HG03103 (cell line): ENCODE measurements around the gene GPRIN1.
"Not testable (repeated sequence)": the region's sequence is repeated elsewhere in the genome, so short reads cannot be mapped to it uniquely, and the experiment has no call there.

Source experiments
- ATAC-seq: cut with Tn5 transposase; IDR thresholded peaks from one replicate; pipeline ENCODE4 v1.9.1; 2021; ENCODE audit warnings: low read depth; ENCODE audit not compliant: unreplicated experiment

The GPRIN1 gene

DNA sequence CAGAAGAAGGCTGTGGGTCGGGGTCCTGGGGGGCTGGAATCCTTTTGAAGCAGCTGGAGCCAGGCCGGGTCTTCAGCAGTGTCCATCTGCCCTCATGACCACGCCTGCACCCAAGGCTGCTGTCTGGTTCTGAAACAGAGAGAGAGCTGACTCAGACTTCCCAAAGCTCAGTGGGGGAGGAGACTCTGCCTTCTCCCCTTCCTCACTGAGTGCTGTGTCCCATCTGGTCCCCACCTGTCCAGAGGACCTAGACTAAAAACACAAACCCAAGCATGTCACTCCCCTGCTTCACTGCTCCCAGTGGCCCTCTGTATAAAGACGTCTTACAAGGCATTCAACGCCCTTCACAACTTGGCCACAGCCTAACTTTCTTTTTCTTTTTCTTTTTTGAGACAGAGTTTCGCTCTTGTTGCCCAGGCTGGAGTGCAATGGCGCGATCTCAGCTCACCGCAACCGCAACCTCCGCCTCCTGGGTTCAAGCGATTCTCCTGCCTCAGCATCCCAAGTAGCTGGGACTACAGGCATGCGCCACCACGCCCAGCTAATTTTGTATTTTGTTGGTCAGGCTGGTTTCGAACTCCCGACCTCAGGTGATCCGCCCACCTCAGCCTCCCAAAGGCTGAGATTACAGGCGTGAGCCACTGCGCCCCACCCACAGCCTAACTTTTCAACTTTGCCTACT is 10.1 kb downstream of the GPRIN1 start:
- not testable (repeated sequence) for ATAC-seq

DNA sequence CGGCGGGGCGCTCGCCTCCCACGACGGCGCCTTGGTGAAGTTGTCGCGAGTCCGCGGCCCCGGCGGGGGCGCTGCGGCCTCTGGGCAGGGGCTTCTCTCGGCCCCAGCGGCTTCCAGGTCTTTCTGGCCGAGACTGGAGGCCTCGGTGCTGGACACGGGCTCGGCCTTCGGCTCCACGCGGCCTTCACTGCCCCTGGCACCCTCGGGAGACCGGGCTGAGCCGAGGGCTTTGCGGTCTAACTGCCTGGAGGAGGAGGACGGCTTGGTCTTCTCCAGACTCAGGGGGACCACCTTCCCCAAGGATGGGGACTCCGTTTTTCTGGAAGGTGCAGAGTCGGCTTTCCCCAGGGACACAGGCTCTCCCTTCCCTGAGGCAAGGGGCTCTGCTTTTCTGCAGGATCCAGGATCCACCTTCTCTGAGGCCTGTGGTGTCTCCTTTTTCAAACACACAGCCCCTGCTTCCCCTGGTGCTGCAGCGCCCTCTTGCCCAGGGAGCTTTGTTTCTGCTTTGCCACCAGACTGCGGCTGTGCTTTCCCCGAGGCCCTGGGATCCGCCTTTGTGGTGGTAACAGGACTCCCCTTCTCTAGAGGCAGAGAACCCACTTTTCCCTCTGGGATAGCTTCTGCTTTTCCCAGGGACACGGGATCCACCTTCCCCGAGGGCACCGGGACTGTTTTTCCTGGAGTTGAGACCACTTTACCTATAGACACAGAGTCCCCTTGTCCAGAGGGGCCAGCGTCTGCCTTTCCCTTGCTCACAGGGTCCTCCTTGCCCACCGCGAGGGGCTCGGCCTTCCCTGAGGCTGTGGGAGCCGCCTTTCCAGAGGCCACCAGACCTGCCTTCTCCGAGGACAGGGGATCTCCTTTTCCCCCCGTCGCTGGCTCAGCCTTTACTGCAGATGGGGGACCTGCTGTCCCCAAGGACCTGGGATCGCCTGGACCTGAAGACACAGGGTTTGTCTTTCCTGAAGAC is 12.3 kb downstream of the GPRIN1 start:
- ATAC-seq, result no peak

DNA sequence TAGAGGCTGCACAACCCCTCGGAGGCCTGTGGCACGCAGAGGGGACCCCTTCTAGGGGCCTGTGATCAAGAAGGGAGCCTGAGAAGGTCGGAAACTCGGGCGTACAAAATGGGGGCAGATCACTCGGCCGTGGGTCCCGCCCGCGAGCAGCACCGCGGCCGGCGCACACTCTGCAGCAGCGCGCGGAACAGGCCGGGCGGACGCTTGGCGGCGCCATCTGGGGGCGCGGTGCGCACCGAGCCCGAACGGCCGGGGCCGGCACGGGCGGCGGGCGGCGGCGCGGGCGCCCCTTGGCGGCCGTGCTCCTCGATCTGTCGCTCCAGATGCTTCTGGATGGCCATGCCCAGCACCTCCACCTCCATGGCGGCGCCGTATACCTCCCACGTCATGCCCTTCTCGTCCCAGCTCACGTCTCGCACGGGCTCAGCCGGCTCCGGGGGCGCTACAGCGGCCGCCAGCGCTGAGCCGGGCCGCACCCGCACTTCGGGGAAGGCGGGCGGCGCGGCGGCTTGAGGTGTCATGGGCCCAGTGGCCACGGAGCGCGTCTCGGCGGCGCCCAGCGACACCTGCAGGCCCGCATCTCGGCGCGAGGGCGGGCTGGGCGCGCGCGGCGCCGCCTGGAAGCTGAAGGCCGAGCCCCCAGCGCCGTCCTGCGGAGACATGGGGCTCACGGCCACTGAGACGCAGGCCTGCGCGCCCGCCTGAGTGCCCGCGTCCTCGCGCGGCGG is 13.1 kb downstream of the GPRIN1 start:
- no peak for ATAC-seq

DNA sequence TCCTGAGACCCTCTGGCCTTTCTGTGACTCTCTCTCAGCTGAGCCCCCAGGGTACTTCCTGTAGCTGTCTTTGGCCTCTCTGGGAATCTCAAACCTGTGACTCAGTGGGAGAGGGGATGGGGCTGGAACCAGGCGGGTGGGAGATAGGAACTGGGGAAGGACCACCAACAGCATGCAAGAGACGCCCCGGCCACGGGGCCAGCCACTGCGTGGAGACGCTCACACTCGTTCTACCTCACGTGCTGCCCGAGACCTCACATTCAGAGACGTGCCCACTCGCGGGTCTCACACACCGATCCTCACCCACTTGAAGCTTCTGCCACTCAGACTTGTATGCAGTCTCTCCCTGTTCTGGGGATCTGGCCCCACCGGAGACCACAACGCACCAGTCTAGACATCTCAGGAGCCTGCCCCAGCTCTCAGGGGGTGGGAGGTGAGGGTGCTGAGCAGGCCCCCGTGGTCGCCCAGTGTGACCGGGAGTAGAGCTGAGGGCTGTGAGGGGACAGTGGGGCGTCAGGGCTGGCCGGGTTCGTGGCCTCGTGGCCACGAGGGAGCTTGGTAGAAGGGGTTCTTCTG is 13.8 kb downstream of the GPRIN1 start:
- no peak for ATAC-seq

DNA sequence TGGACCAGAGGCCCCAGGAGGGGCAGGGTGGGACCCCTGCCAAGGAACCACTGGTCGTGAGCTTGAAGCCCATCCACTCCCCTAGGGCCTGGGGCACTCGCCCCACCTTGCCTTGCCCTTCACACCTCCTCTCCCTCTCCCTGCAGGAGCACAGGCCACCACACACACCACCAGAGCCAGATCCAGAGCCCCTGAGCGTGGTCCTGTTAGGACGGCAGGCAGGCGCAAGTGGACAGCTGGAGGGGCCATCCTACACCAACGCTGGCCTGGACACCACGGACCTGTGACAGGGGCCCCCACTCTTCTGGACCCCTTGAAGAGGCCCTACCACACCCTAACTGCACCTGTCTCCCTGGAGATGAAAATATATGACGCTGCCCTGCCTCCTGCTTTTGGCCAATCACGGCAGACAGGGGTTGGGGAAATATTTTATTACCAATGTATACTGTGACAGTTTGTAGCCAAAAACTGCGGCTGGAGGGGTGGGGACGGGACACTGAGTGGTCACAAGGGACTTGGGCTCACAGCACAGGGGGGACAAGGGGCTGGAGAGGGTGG is 14.5 kb downstream of the GPRIN1 start:
- no peak for ATAC-seq

- no peak for ATAC-seq
Measured at GRCh38 chr5:176594554-176594953, 15.4 kb downstream of the GPRIN1 start.

GRCh38 chr5:176593273-176593869 is 16.6 kb downstream of the GPRIN1 start:
- ATAC-seq, result no peak

DNA sequence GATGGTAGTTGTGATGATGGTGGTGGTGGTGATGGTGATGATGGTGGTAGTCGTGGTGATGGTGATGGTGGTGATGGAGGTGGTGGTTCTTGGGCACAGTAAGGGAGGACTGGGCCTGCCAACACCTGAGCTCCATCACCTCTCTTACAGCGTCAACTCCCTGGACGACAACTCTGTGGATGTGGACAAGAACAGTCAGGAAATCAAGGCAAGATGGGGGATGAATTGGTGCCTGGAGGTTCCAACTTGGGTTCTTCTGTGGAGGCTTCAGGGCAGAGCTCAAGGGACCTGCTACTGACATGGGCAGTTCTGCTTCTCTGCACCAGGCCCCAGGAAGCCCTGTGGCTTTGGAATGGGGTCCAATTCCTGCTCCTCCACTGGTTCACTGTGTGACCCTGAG is 17.4 kb downstream of the GPRIN1 start:
- ATAC-seq, result no peak

GRCh38 chr5:176591667-176592066 is 18.3 kb downstream of the GPRIN1 start:
- not testable (repeated sequence) for ATAC-seq

GRCh38 chr5:176590035-176590717 is 19.8 kb downstream of the GPRIN1 start:
- no peak for ATAC-seq

GRCh38 chr5:176589039-176589769 is 20.8 kb downstream of the GPRIN1 start:
- no peak for ATAC-seq

GRCh38 chr5:176588297-176588696 is 21.7 kb downstream of the GPRIN1 start:
- ATAC-seq, result no peak

- no peak for ATAC-seq
Measured at GRCh38 chr5:176587398-176587797, 22.6 kb downstream of the GPRIN1 start.

DNA sequence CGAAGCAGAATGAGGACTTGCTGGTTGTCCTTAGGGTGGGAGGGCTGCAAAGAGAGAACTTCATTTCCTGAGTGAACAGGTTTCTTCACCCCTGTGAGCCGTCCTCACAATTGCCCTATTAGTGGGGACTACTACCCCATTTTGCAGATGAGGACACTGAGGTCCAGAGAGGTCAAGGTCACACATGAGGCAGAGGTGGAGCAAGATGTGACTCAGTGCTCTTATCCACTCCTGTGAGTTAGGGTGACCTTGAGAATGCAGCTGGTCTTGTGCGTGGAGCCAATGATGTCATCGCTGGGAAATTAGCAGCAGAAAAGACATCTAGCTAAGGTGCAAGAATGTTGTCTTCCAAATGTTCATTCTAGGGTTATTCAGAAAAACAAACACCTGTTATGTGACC is 26.9 kb downstream of the GPRIN1 start:
- no peak for ATAC-seq

DNA sequence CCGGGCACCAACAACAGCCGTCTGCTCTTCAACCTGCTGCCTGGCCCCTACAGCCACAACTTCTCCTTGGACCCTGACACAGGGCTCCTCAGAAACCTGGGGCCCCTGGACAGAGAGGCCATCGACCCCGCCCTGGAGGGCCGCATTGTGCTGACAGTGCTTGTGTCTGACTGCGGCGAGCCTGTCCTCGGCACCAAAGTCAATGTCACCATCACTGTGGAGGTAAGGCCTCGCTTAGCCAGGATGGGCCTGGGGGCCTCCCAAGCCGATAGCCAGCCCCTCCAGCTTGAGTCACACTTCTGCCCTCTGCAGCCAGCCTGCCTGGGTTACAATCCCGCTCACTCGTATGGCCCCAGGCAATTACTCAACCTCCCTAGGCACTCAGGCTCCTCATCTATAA is 28.6 kb downstream of the GPRIN1 start:
- ATAC-seq, result no peak

DNA sequence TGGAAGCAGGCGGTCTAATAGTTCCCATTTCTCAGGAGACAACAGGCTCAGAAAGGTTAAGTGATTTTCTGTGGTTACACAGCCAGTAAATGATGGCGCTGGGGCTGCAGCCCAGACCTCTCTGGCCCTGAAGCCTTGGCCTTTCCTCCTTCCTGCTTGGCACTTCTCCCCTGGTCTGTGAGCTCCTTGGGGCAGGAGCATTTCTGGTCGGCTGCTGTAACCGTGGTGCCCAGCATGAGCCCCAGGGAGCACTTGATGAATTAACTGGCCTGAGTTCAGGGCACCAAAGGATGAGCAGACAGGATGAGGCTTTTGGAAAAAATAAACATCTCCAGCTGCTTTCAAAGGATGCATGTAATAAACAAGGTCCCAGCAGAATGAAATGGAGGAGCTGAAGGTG is 30.6 kb downstream of the GPRIN1 start:
- no peak for ATAC-seq

DNA sequence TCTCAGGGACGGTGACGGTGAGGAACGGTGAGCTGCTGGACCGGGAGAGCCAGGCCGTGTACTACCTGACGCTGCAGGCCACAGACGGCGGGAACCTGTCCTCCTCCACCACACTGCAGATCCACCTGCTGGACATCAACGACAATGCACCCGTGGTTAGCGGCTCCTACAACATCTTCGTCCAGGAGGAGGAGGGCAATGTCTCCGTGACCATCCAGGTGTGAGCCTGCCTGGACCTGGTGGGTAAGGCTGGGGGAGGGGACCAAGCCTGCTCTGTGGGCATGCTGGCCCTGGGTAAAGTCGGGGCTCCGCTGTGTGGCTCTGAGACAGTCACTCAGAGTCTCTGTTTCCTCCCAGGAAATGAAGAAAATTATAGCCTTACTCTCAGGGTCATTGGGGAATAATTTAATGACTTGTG is 31.6 kb downstream of the GPRIN1 start:
- peak; percentile 53 for ATAC-seq

DNA sequence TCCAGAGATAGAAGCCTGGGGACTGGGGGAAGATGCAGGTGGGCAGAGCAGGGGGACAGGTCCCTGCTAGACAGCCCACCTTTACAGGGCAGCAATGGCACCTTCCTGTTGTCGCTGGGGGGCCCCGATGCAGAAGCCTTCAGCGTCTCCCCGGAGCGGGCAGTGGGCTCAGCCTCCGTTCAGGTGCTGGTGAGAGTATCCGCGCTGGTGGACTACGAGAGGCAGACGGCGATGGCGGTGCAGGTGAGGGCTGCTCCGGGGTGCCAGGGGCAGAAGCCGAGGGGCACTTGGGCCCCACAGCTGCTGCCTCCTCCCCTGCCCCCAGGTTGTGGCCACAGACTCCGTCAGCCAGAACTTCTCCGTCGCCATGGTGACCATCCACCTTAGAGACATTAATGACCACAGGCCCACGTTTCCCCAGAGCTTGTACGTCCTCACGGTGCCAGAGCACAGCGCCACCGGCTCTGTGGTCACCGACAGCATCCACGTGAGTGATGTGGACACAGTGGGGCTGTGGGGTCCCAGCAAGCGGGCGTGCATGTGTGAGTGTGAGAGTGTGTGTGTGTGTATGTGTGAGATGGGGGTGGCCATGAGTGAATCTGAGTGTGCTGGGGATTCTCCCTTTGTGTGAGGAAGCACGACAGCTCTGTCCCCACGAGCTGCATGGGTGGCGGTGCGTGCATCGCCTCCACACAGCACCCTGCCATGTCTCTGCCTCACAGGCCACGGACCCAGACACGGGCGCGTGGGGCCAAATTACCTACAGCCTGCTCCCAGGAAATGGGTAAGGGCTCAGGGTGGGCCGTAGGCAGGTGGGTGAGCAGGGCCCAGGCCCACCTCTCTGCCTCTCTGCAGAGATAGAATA is 32.4 kb downstream of the GPRIN1 start:
- ATAC-seq, result no peak
